ENCODE data around the gene LAMA2. TPM values are rescaled to one million over a fixed set of nuclear protein-coding genes. Genes with fewer than 3 reads are reported as not detected.

The LAMA2 gene
- total RNA-seq, 1 experiment from 2014 or later: 4.2 TPM

DNA sequence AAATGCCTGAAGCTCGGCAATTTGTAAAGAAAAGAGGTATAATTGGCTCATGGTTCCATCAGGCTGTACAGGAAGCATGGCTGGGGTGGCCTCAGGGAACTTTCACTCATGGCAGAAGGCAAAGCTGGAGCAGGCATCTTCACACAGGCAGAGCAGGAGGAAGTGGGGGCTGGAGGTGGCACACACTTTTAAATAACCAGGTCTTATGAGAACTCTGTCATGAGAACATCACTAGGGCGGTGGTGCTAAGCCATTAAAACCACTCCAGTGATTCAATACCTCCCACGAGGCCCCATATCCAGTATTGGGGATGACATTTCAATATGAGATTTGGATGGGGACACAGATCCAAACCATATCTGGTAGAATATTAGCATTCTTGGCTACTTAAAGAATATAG is 481.8 kb downstream of the LAMA2 start:
- no CpG with 5 or more reads among the region's 3 CpGs for WGBS (ENCODE audit: extremely low coverage, insufficient read length, low lambda C conversion rate)
- Histone ChIP-seq H4K5ac (ENCODE audit: insufficient read length, low read depth, low read length) (no peak overlapping the region), H2AFZ (ENCODE audit: low read length) (no peak overlapping the region), H2BK12ac (ENCODE audit: insufficient read length, low read depth, low read length) (no peak overlapping the region), H2BK15ac (ENCODE audit: low read depth, low read length) (no peak overlapping the region), H3K14ac (ENCODE audit: insufficient read depth, low read length) (no peak overlapping the region), H2BK5ac (ENCODE audit: insufficient read length, low read length) (no peak overlapping the region), H3K27me3 (ENCODE audit: insufficient read depth, low read length) (no peaks in the 10 kb centered on the region), H3K56ac (ENCODE audit: insufficient read length, low read depth, low read length) (no peak overlapping the region), H3K18ac (ENCODE audit: insufficient read length, low read depth, low read length) (no peak overlapping the region), H2AK5ac (ENCODE audit: insufficient read length, low read length) (no peak overlapping the region), H4K8ac (replicated peaks; ENCODE audit: insufficient read length, low read depth, low read length) (no peak overlapping the region), H3T11ph (ENCODE audit: low read length) (no peak overlapping the region), H4K91ac (ENCODE audit: insufficient read length, low read depth, low read length) (no peak overlapping the region), H3K4me1 (ENCODE audit: insufficient read depth, low read length) (no peaks in the 10 kb centered on the region), H3K9me3 (ENCODE audit: control insufficient read depth, low read depth, low read length) (no peaks in the 10 kb centered on the region), H3K79me1 (ENCODE audit: insufficient read depth, low read depth, low read length, poor library complexity, severe bottlenecking) (no peaks in the 10 kb centered on the region), H3K4me2 (ENCODE audit: insufficient read depth, insufficient read length, low read length) (no peak overlapping the region), H3K79me2 (ENCODE audit: insufficient read depth, low read length) (no peaks in the 10 kb centered on the region), H2BK20ac (ENCODE audit: low read depth, low read length, poor library complexity, severe bottlenecking) (no peak overlapping the region), H4K20me1 (ENCODE audit: control insufficient read depth, insufficient read depth, insufficient read length) (no peaks in the 10 kb centered on the region), H3K9ac (ENCODE audit: extremely low read depth, insufficient read length, low read length) (no peak overlapping the region), H3K23ac (ENCODE audit: insufficient read length, low read depth, low read length) (no peak overlapping the region), H3K27ac (ENCODE audit: insufficient read length, low read depth, low read length) (no peak overlapping the region), H3K23me2 (ENCODE audit: insufficient read length, low read depth, low read length, poor library complexity, severe bottlenecking) (no peaks in the 10 kb centered on the region), H3K4ac (ENCODE audit: low read depth, low read length) (no peak overlapping the region), H2BK120ac (ENCODE audit: low read depth, low read length, poor library complexity, severe bottlenecking) (no peak overlapping the region)
- Mint-ChIP-seq H3K9me3 (no peaks in the 10 kb centered on the region), H3K27me3 (ENCODE audit: low read depth) (no peaks in the 10 kb centered on the region), H3K4me1 (peaks cover 8 to 10% of the 10 kb centered on the region in 2 experiments), H3K27ac (no peak overlapping the region), H3K36me3 (ENCODE audit: insufficient read depth in 1 of 3, low read depth in 3 of 3) (no peaks in the 10 kb centered on the region), H3K4me3 (no peak overlapping the region; a peak in 1 of 5 replicates)
- TF ChIP-seq, protein P1, sequence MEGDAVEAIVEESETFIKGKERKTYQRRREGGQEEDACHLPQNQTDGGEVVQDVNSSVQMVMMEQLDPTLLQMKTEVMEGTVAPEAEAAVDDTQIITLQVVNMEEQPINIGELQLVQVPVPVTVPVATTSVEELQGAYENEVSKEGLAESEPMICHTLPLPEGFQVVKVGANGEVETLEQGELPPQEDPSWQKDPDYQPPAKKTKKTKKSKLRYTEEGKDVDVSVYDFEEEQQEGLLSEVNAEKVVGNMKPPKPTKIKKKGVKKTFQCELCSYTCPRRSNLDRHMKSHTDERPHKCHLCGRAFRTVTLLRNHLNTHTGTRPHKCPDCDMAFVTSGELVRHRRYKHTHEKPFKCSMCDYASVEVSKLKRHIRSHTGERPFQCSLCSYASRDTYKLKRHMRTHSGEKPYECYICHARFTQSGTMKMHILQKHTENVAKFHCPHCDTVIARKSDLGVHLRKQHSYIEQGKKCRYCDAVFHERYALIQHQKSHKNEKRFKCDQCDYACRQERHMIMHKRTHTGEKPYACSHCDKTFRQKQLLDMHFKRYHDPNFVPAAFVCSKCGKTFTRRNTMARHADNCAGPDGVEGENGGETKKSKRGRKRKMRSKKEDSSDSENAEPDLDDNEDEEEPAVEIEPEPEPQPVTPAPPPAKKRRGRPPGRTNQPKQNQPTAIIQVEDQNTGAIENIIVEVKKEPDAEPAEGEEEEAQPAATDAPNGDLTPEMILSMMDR (conservative IDR thresholded peaks at IDR 0.05): no peak
- DNase-seq: no peak
